Measurements from ENCODE around the gene PARD3B.

The PARD3B gene

GRCh38 chr2:204715361-204715760, 170.1 kb downstream of the PARD3B start:
- no peak for DNase-seq

- DNase-seq: no peak
Observed at GRCh38 chr2:204717591-204717990, 172.3 kb downstream of the PARD3B start.

GRCh38 chr2:204718607-204719006, 173.3 kb downstream of the PARD3B start:
- DNase-seq: no peak

- no peak for DNase-seq
Observed at GRCh38 chr2:204720874-204721273, 175.6 kb downstream of the PARD3B start.

- DNase-seq: no peak
Observed at GRCh38 chr2:204722207-204722606, 176.9 kb downstream of the PARD3B start.

- no peak for DNase-seq
Observed at GRCh38 chr2:204722691-204723090, 177.4 kb downstream of the PARD3B start.

GRCh38 chr2:204725693-204726360, 180.6 kb downstream of the PARD3B start:
- DNase-seq: no peak

- DNase-seq: no peak
Observed at GRCh38 chr2:204726831-204727230, 181.6 kb downstream of the PARD3B start.

GRCh38 chr2:204727368-204727767, 182.1 kb downstream of the PARD3B start:
- no peak for DNase-seq

GRCh38 chr2:204730603-204731002, 185.3 kb downstream of the PARD3B start:
- no peak for DNase-seq

GRCh38 chr2:204732019-204732418, 186.7 kb downstream of the PARD3B start:
- DNase-seq: no peak

GRCh38 chr2:204737296-204737695, 192.0 kb downstream of the PARD3B start:
- no peak for DNase-seq

GRCh38 chr2:204738721-204739120, 193.4 kb downstream of the PARD3B start:
- DNase-seq: no peak

GRCh38 chr2:204743393-204743960, 198.2 kb downstream of the PARD3B start:
- no peak for DNase-seq

GRCh38 chr2:204744506-204744905, 199.2 kb downstream of the PARD3B start:
- no peak for DNase-seq

- no peak for DNase-seq
Observed at GRCh38 chr2:204748286-204748685, 203.0 kb downstream of the PARD3B start.

GRCh38 chr2:204749319-204749718, 204.0 kb downstream of the PARD3B start:
- no peak for DNase-seq

GRCh38 chr2:204750389-204750788, 205.1 kb downstream of the PARD3B start:
- DNase-seq: no peak

GRCh38 chr2:204751472-204751871, 206.2 kb downstream of the PARD3B start:
- no peak for DNase-seq

- DNase-seq: peak; percentile 12
Observed at GRCh38 chr2:204753841-204754240, 208.6 kb downstream of the PARD3B start.

GRCh38 chr2:204754898-204755297, 209.6 kb downstream of the PARD3B start:
- DNase-seq: no peak

- peak; percentile 6 for DNase-seq
Observed at GRCh38 chr2:204763974-204764703, 218.9 kb downstream of the PARD3B start.

GRCh38 chr2:204770735-204771134, 225.5 kb downstream of the PARD3B start:
- no peak for DNase-seq

GRCh38 chr2:204771721-204772120, 226.4 kb downstream of the PARD3B start:
- no peak for DNase-seq
